ENCODE measurements around the gene ANKH. TPM values are rescaled to one million over a fixed set of nuclear protein-coding genes. Genes with fewer than 3 reads are reported as not detected.

ANKH gene
- total and polyA plus RNA-seq, 2 donors (not counting 1 experiment from before 2014, with no cell fraction given) = 13.7 to 71.1 TPM

DNA sequence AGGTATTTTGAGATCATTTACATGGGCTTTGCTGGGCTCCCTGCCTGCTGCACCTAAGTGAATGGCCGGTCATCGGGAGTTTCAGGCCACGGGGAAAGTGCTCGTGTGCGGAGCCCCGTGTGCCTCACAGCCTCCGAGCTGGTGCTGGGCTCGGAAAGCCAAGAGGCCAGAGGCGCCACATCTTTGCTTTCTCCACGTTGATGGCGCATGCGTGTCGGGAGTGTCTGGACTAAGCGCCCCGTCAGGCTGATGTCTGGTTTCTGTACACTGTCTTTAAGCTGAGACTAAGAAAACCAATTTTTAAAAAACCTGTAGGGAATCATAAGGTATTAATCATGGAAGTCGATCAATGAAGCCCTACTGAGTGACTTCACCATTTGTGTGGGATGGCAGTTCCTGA, 137.9 kb downstream of the ANKH start:
- Histone ChIP-seq H3K4me2 (replicated peaks; ENCODE audit: low read depth, low read length, poor library complexity, severe bottlenecking) (no peak overlapping the region), H3K27me3 (replicated peaks in 1 of 4; ENCODE audit: control extremely low read depth in 1 of 4, control insufficient read depth in 3 of 4, insufficient read depth in 4 of 4, low read length in 3 of 4) (no peaks in the 10 kb centered on the region), H3K4me3 (ENCODE audit: control extremely low read depth in 1 of 5, extremely low read depth in 1 of 5, insufficient read depth in 1 of 5, low read depth in 2 of 5, low read length in 4 of 5) (no peak overlapping the region), H3K9me3 (ENCODE audit: control extremely low read depth in 1 of 3, control insufficient read depth in 2 of 3, insufficient read depth in 1 of 3, low read length in 2 of 3) (no peaks in the 10 kb centered on the region), H3K36me3 (replicated peaks in 1 of 2; ENCODE audit: control extremely low read depth in 1 of 2, control insufficient read depth in 1 of 2, extremely low read depth in 1 of 2, insufficient read depth in 2 of 2, low read length in 1 of 2) (peaks cover 0 to 6% of the 10 kb centered on the region in 2 experiments), H2AFZ (ENCODE audit: insufficient read depth, low read depth, low read length, poor library complexity, severe bottlenecking) (no peak overlapping the region), H3K4me1 (ENCODE audit: control insufficient read depth in 2 of 2, insufficient read depth in 2 of 2, low read length in 2 of 2) (no peaks in the 10 kb centered on the region), H3K9ac (ENCODE audit: low read length) (no peak overlapping the region), H3K79me2 (ENCODE audit: control insufficient read depth, insufficient read depth, low read length) (no peaks in the 10 kb centered on the region), H4K20me1 (ENCODE audit: control insufficient read depth, insufficient read depth, low read length, poor library complexity, severe bottlenecking) (no peaks in the 10 kb centered on the region), H3K27ac (ENCODE audit: low read length in 2 of 2) (no peak overlapping the region)
- ATAC-seq (ENCODE audit: low read depth) = no peak
- intact Hi-C loops (cut with micrococcal nuclease) = no loop called here
- POLR2A ChIA-PET = no interaction called here
- Mint-ChIP-seq H3K9me3 (ENCODE audit: insufficient read depth) (no peaks in the 10 kb centered on the region), H3K4me1 (no peaks in the 10 kb centered on the region), H3K4me3 (no peak overlapping the region), H3K27me3 (no peaks in the 10 kb centered on the region), H3K27ac (no peak overlapping the region)
- WGBS (ENCODE audit: insufficient coverage) = 98% methylated on average over 15 of the region's 16 CpGs
- DNase-seq = no peak
- CTCF ChIA-PET = interaction anchor here (0.7 to 15.0 kb wide), 4 partner anchors 9 to 280 kb away, joined by 3 to 201 read pairs (median 8); no protein-coding TSS in a partner anchor
- TF ChIP-seq CTCF (IDR thresholded peaks at IDR 0.05) (no peak), EZH2 (IDR thresholded peaks at IDR 0.05; ENCODE audit: borderline replicate concordance, insufficient read depth, low read depth, low read length, poor library complexity, severe bottlenecking) (no peak)

DNA sequence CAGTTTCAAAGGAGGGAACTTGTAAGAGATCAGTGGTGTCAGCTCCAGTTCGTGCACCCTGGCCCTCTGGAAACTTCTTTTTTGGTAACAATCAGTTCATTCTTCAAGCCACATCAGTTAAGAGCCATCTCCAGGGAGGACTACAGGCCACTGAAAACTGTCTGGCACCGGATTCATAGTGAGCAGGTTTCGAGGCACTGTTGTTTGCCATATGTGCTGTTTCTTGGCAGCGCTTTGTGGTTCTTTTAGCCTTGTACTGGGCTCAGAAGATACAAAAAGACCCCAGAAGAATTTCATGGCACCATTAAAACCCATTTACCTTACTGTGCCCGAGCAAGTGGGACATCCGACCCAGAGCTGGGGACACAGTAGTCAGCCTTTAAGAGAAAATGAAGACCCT, 138.6 kb downstream of the ANKH start:
- CTCF ChIA-PET = interaction anchor here (0.6 to 15.0 kb wide), 4 partner anchors 10 to 270 kb away, joined by 3 to 201 read pairs (median 8); no protein-coding TSS in a partner anchor
- Mint-ChIP-seq H3K27ac (no peak overlapping the region), H3K27me3 (no peaks in the 10 kb centered on the region), H3K4me3 (no peak overlapping the region), H3K9me3 (ENCODE audit: insufficient read depth) (no peaks in the 10 kb centered on the region), H3K4me1 (no peaks in the 10 kb centered on the region)
- H3K36me3 ChIP-seq (replicated peaks in 1 of 2; ENCODE audit: control extremely low read depth in 1 of 2, control insufficient read depth in 1 of 2, extremely low read depth in 1 of 2, insufficient read depth in 2 of 2, low read length in 1 of 2) = peaks cover 0 to 4% of the 10 kb centered on the region in 2 experiments
- H2AFZ ChIP-seq (ENCODE audit: insufficient read depth, low read depth, low read length, poor library complexity, severe bottlenecking) = no peak overlapping the region
- no peaks in the 10 kb centered on the region for H3K79me2 ChIP-seq (ENCODE audit: control insufficient read depth, insufficient read depth, low read length)
- H3K27me3 ChIP-seq (replicated peaks in 1 of 4; ENCODE audit: control extremely low read depth in 1 of 4, control insufficient read depth in 3 of 4, insufficient read depth in 4 of 4, low read length in 3 of 4) = no peaks in the 10 kb centered on the region
- POLR2A ChIA-PET = no interaction called here
- H3K9ac ChIP-seq (ENCODE audit: low read length) = no peak overlapping the region
- WGBS (ENCODE audit: insufficient coverage) = 98% methylated on average over 4 of the region's 6 CpGs
- ATAC-seq (ENCODE audit: low read depth) (no peak), DNase-seq (no peak)
- no peak overlapping the region for H3K4me2 ChIP-seq (replicated peaks; ENCODE audit: low read depth, low read length, poor library complexity, severe bottlenecking)
- no peak overlapping the region for H3K27ac ChIP-seq (ENCODE audit: low read length in 2 of 2)
- intact Hi-C loops (cut with micrococcal nuclease) = no loop called here
- H4K20me1 ChIP-seq (ENCODE audit: control insufficient read depth, insufficient read depth, low read length, poor library complexity, severe bottlenecking) = no peaks in the 10 kb centered on the region
- H3K4me3 ChIP-seq (ENCODE audit: control extremely low read depth in 1 of 5, extremely low read depth in 1 of 5, insufficient read depth in 1 of 5, low read depth in 2 of 5, low read length in 4 of 5) = no peak overlapping the region
- no peaks in the 10 kb centered on the region for H3K4me1 ChIP-seq (ENCODE audit: control insufficient read depth in 2 of 2, insufficient read depth in 2 of 2, low read length in 2 of 2)
- H3K9me3 ChIP-seq (ENCODE audit: control extremely low read depth in 1 of 3, control insufficient read depth in 2 of 3, insufficient read depth in 1 of 3, low read length in 2 of 3) = no peaks in the 10 kb centered on the region
- TF ChIP-seq EZH2 (IDR thresholded peaks at IDR 0.05; ENCODE audit: borderline replicate concordance, insufficient read depth, low read depth, low read length, poor library complexity, severe bottlenecking) = no peak
